Measurements from ENCODE around the gene EIF3A. TPM values are rescaled to one million over a fixed set of nuclear protein-coding genes. Genes with fewer than 3 reads are reported as not detected.
"Not testable (repeated sequence)": the region's sequence is repeated elsewhere in the genome, so short reads cannot be mapped to it uniquely, and the experiment has no call there.

EIF3A gene
- polyA plus RNA-seq, 1 donor from 2014 or later = 38.6 TPM

- H3K9me3 ChIP-seq (ENCODE audit: low read length) = no peaks in the 10 kb centered on the region
- no peaks in the 10 kb centered on the region for H3F3A ChIP-seq (ENCODE audit: insufficient read depth, low read length, poor library complexity, severe bottlenecking)
- H3K9me2 ChIP-seq (ENCODE audit: insufficient read depth, low read length) = no peaks in the 10 kb centered on the region
- H3K9ac ChIP-seq (ENCODE audit: low read length) = peak overlapping the region; percentile 51
- peak overlapping the region; percentile 38 for H3K27ac ChIP-seq (ENCODE audit: low read length)
- no peaks in the 10 kb centered on the region for H3K27me3 ChIP-seq (ENCODE audit: insufficient read depth, low read depth, low read length)
- peaks cover 6% of the 10 kb centered on the region for H3K79me2 ChIP-seq (replicated peaks; ENCODE audit: insufficient read depth, low read length)
- peak overlapping the region; percentile 48 for H2AFZ ChIP-seq (ENCODE audit: low read depth, low read length)
- no peak overlapping the region for H3K4me2 ChIP-seq (ENCODE audit: low read length)
- no peaks in the 10 kb centered on the region for H3K36me3 ChIP-seq (ENCODE audit: insufficient read depth, low read length)
- peak; percentile 26 for TF ChIP-seq MXI1 (conservative IDR thresholded peaks at IDR 0.05; ENCODE audit: poor library complexity, severe bottlenecking)
- TF ChIP-seq RAD21 (conservative IDR thresholded peaks at IDR 0.05) = no peak
- no peak for TF ChIP-seq TAF1 (IDR thresholded peaks at IDR 0.05; ENCODE audit: low read depth)
- peak; percentile 60 for TF ChIP-seq CTCF (IDR thresholded peaks at IDR 0.05; ENCODE audit: poor library complexity, severe bottlenecking)
- TF ChIP-seq POLR2AphosphoS5 (IDR thresholded peaks at IDR 0.05) = no peak
- peak; percentile 55 for TF ChIP-seq SMC3 (conservative IDR thresholded peaks at IDR 0.05; ENCODE audit: poor library complexity)
- TF ChIP-seq EP300 (conservative IDR thresholded peaks at IDR 0.05; ENCODE audit: poor library complexity, severe bottlenecking) = no peak
- TF ChIP-seq EZH2 (IDR thresholded peaks at IDR 0.05; ENCODE audit: borderline replicate concordance, insufficient read depth, low read length, poor library complexity, severe bottlenecking) = no peak
- no peak for TF ChIP-seq REST (IDR thresholded peaks at IDR 0.05; ENCODE audit: borderline replicate concordance)
- peak overlapping the region; percentile 66 for H3K4me3 ChIP-seq (ENCODE audit: low read length)
- peaks cover 5% of the 10 kb centered on the region for H4K20me1 ChIP-seq (ENCODE audit: insufficient read depth)
Observed at GRCh38 chr10:119028900-119029612, 51.6 kb downstream of the EIF3A start.

GRCh38 chr10:119028445-119028899, 52.1 kb downstream of the EIF3A start:
- H3K4me2 ChIP-seq (ENCODE audit: low read length) = not testable (repeated sequence)

More at GRCh38 chr10:119028445-119028899, 52.1 kb downstream of the EIF3A start:
- H4K20me1 ChIP-seq (ENCODE audit: insufficient read depth); H3K79me2 ChIP-seq (replicated peaks; ENCODE audit: insufficient read depth, low read length); H3K9me2 ChIP-seq (ENCODE audit: insufficient read depth, low read length); H3K9me3 ChIP-seq (ENCODE audit: low read length); H3K36me3 ChIP-seq (ENCODE audit: insufficient read depth, low read length); H3F3A ChIP-seq (ENCODE audit: insufficient read depth, low read length, poor library complexity, severe bottlenecking); H3K27me3 ChIP-seq (ENCODE audit: insufficient read depth, low read depth, low read length): not testable (repeated sequence)
- peak overlapping the region; percentile 38 for H3K27ac ChIP-seq (ENCODE audit: low read length)
- peak overlapping the region; percentile 66 for H3K4me3 ChIP-seq (ENCODE audit: low read length)
- peak overlapping the region; percentile 51 for H3K9ac ChIP-seq (ENCODE audit: low read length)
- peak overlapping the region; percentile 48 for H2AFZ ChIP-seq (ENCODE audit: low read depth, low read length)
